GM18508 (cell line): ENCODE results near the gene EFNA5.

Experiments used
- ATAC-seq: cut with Tn5 transposase; IDR thresholded peaks from one replicate; pipeline ENCODE4 v1.9.1; 2021; ENCODE audit warnings: moderate number of reproducible peaks; ENCODE audit not compliant: insufficient read depth, unreplicated experiment

The EFNA5 gene

DNA sequence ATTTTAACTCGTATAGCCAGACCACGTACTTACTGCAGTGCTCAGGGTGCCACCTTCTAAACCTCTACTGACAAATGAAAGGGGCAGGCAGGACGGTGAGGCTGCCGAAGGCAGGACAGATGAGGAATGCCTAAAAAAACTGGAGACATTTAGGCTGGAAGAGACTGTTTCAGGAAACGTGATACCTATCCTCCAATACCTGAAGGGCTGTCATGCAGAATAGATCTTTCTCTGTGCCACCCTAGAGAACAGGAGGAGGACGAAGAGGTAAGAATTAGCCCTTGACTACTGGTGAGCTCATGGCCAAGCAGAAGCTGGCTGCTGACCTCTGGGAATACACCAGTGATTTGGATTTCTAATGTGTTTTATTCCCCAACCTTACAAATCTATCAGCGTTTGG lies 139.4 kb downstream of the EFNA5 start:
- no peak for ATAC-seq

DNA sequence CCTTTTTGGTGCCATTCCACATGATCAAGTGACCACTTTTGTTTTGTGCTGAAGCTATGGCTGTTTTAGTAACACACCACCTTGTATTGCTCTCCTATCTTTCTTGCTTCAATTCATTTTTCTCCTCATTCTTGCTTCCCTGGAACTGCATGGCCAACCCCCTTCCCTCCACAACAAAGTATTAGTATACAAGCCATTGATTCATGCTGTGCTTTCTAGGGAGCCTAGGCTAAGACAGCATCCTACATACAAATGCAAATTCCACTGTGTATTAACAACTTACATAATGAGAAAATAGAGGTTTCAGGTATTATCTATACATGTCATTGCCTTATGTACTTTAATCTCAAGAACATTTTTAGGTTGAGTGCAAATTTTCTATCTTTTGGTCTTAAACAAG lies 141.1 kb downstream of the EFNA5 start:
- no peak for ATAC-seq

DNA sequence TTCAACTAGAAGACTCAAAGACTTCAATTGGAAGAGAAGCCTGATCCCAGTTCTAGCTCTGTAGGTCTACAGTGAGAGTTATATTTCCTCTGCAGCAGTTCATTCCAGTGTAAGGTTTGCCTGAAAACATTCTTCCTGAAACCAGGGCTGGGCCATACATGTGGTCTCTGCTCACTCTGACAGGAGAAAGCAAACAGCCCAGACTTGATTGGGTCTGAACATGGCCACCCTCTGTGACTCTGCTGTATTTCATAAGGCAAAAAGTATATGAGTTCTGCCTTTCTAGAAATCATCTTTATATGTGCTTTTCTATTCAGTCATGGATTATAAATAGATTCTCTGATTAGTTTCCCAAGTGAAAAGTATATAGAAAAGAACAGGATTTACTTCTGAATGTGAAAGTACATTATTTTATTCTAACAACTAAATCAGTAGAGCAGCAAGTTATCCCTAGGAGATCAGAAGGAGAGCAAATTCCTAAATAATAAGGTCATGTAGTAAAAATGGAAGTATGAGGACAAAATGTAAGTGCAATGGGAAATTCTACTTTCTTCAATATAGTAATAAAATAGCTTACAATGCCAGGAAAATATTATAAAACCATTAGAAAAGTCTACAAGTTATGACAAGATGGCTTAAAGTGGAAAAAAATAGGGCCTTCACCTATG lies 144.3 kb downstream of the EFNA5 start:
- ATAC-seq = no peak

DNA sequence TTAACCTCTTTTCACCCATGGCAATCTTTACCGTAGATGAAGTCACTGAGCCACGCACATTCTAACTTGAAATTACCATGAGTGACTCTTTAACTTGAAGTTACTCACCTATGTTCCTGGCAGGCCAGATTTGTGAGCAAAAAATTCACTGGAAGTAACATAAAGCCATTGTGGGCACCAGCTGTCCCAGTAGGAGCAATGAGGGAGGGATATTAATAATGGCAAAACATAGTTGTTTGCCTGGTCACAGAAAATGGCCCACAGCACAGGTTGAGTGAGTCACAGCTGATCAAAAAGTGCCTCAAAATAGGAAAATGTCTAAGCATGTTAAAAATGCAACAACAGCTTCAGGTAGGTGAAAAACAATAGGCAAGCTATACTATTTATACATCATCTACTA lies 146.6 kb downstream of the EFNA5 start:
- no peak for ATAC-seq

DNA sequence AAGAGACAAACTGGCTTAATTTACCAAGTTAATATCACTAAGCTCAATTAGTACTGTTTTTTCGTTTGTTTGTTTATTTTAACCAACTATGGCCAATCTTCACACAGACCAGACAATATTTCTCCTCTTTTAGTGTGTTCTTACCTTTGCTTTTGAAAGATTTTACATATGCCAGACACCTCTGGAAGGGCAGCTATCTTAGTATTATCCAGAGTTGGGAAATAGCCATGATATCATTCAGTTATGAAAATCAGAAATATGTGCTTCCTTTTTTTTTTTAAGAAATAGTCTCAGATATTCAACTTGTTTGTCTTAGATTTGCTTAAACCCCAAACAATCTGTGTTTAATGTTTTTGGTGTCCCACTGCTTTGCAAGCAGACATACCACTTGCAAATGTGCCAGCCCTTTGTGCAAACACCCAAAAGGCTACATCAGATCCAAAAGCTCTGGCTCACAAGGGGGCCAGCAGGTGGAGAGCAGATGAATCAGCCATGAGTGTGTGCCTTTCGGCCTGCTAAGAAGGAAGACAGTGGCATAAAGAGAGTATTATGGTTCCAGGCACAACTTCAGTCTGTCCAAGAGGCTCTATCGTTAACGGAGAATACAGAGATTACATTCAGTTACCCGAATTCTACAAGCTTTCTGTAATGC lies 147.6 kb downstream of the EFNA5 start:
- no peak for ATAC-seq

DNA sequence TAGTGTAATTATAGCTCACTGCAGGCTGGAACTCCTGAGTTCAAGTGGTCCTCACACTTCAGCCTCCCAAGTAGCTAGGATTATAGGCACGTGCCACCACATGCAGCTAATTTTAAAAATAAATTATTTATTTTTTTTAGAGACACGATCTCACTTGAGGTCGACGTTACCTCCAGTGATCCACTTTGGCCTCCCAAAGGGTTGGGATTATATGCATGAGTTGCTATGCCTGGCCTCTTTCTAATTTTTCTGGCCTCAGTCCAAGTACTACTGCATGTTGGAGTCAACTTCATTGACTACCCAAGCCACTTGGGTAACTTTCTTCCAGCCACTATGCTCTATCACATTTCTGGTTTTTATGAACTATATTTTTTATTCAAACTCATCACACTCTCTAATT lies 148.3 kb downstream of the EFNA5 start:
- ATAC-seq = no peak

DNA sequence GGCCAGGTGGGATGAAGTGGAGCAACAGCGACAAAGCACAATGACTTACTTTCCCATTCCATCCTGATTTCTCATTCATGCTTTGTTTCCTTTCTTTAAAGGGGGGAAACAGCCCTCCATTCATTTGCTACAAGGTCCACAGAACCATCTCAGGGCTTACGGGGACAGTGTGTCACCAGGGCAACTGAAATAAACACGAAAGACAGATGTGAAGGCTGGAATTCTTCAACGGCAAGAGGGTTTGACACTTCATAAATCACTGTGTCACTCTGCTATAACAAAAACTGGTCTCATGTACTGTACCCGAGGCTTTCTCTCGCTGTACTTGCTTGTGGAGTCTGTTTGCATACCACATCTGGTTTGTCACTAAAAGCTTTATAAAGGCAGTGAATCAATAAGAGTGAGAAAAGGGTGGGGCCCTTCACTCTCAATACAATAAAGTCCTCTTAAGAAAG lies 150.8 kb downstream of the EFNA5 start:
- ATAC-seq = no peak

DNA sequence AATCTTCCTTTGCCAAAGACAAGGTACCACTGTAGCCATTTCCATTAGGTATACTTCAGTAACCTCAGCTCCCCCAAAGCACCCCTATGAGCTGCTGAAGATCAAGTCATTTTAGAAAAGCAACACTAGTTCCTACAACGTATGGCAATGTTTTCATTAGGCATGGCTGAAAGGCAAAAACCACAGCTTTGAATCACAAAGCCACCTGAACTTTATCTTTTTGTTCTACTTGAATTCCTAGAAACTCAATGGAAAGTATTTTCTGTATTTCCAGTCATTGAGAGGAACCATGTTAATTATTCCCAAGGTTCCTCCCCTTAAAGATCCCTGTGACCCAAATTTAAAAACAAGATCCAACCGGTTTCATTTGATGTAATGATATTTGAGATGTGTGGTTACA lies 152.1 kb downstream of the EFNA5 start:
- no peak for ATAC-seq

DNA sequence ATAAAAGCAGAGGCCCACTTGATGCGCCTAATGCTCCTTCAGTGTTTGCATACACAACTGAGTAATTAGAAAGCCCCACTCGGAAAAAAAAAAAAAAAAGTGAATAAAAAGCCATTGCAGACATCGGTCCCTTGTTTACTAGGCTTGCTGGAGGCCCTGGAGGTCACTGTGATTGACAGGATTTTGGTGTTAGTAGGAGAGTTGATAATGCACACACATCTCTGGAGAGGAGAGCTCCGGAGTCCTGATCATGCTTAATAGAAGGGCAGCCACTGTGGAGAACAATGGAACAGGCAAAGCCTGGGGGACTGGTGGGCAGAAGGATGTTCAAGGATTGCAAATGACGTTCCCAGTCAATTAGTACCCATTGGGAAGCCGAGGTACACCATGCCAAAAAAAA lies 152.5 kb downstream of the EFNA5 start:
- ATAC-seq = no peak

DNA sequence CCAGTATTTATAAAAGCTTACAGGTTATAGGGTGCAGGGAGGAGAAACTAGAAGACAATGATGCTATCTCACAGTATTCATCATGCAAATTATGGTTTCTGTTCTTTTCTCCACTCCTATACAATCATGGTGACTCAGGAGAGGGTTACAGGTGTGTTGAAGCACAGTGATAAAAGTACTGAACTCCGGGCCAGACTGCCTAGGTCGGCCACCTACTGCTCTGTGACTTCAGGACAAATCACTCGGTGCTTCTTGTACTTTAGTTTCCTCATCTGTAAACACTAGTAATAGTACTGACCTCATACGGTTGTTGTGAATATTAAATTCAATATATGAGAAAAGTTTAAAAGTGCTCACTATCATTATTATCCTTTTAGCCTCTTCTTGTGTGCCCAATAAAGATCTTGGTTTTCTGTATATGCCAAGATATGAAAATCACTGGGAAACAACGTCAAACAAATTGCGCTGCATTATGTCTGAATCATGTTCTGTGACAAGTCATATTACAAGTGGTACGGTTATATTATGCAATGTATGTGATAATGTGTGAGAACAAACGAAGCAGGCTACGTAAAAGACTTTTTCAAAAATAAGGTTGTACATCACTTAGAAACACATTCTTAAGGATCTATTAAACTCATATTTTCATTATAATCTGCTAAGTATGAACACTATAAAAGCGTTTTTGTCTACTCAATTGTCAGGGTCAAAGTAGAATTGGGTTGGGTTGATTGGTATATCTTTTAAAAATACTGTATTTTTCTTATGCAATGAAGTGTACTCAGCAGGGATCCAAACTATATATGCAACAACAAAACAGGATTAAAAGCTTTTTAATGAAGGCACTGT lies 153.3 kb downstream of the EFNA5 start:
- no peak for ATAC-seq

DNA sequence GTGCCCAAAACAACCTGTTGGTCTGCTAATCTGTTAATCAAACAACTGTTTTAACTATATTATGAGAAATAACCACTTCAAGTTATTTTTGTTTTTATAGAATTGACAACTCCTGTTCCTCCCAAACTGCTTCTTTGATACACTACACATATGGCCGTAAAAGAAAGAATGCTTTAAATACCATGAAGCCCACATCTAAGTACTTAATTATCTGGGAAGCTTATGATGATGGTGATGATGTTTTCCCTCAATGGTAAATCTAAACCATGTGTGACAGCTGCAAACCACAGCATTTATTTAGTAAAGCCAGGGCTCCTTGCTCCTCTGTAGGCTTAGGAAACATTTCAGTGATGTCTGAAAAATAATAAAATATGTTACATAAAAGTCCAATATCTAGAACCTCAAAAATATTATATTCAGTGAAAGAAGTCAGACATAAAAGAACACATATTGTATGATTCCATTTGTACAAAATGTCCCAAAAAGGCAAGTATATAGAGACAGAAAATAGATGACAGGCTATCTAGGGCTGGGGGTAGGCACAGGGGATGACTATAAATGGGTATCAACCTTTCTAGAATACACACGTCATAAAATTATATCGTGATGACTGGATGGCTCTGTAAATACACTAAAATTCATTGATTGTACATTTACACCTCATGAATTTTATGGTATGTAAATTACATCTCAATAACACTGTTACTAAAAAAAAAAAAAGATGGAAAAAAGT lies 154.1 kb downstream of the EFNA5 start:
- no peak for ATAC-seq

DNA sequence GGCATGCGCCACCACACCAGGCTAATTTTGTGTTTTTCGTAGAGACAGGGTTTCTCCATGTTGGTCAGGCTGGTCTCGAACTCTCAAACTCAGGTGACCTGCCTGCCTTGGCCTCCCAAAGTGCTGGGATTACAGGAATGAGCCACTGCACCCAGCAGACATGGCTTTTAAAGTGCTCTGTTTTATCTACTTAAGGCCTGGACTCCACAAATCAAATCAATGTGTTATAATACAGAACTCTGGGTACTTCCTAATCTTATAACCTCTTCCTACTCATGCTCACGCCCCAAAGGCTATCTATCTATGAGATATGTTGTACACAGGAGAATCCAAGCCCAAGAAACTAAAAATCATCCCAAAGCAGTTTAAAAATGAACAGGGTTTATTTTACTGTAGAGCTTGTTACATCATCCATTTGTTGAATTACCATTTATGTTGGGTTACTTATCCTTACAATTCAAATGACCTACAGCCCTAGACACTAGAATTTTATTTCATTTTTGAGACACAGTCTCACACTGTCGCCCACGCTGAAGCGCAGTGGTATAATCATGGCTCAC lies 155.1 kb downstream of the EFNA5 start:
- no peak for ATAC-seq

DNA sequence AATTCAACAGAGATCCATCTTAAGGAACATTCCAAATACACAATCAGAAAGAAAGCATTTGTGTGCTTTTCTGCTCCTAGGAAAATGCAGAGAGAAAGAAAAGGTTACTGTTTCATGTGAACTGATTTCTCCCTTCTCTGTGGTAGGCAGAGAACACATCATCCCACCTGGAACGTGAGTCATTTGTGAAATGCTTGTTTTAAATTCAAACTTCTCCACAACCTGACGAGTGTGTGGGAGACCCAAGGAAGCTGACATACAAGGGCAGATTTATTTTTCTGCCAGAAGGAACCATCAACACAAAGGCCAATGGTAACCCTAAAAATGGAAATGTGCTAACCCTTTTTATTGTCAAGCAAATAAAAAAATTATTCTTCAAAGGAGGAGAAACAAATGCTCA lies 156.4 kb downstream of the EFNA5 start:
- ATAC-seq = no peak

DNA sequence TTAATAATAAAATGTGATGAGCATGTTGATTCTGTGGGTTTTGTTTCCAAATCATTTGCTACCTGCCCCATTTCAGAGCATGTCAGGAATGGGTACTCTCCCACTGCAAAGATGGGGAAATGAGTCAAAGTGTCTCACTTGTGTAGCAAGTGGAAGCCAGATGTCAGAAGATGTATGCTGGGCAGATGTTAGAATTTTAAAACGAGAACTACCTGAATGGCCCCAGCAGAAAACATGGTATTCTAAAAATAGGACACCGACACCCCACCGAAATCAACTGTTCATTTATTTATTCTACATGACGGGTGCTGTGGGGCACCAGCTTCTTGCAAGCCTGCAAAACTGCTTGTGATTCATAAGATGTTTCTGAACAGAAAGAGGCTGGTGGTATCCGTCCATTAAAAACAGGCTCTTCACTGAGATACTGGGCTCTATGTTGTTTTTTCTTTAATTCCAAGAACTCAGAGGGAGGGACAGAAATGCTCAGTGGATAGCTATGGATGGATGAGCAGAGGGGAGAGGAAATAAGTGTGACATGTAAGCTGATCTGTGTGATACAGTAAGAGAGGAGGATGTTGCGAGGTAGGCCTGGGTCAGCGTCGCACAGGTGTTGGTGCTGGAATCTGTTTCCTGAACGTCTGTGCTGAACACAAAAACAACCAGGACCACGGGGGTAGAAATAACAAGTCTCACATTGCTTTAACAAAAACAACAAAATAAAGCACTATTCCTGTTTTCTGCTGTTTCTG lies 157.2 kb downstream of the EFNA5 start:
- no peak for ATAC-seq

DNA sequence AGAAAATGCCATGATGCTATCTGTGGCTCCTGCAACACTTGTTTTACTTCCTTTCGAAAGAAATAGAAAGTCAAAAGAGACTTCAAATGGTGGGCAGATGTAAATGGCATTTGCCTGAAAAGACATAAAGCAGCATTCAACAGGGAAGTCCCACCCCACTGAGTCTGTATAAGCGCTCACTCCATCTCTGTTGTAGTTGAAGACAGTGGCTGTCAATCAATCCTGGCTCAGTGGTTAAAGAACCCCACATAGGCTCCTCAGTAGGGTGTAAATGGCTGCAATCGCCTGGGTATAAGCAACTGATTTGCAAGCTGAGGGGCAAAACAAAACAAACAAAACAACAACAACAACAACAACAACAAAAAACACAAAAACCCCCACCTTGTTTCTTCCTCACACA lies 158.7 kb downstream of the EFNA5 start:
- ATAC-seq = no peak

DNA sequence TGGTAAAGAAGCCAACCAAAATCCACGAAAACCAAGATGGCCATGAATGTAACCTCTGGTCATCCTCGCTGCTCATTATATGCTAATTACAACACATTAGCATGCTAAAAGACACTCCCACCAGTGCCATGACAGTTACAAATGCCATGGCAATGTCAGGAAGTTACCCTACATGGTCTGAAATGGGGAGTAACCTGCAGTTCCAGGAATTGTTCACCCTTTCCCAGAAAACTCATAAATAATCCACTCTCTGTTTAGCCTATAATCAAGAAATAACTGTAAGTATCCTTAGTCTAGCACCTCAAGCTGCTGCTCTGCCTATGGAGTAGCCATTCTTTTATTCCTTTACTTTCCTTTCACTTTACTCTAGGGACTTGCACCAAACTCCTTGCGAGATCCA lies 160.6 kb downstream of the EFNA5 start:
- no peak for ATAC-seq

DNA sequence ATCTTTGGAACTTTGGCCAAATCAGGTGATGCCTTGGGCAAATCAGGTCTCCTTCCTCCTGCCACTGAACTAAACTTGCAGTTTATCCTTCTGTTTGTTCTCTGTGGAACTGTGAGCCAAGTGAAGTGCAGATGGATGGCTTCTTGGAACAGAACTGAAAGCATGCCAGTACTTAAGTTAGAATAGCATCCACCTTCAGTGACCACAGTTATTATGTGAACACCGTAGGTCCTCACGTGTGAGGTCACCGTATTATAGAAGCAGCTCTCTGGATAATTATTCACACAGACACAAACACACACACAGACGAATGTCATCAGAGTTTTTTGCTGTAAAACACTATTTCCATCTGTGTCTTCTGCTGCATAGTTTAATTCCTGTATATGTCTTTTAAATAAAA lies 162.6 kb downstream of the EFNA5 start:
- no peak for ATAC-seq

DNA sequence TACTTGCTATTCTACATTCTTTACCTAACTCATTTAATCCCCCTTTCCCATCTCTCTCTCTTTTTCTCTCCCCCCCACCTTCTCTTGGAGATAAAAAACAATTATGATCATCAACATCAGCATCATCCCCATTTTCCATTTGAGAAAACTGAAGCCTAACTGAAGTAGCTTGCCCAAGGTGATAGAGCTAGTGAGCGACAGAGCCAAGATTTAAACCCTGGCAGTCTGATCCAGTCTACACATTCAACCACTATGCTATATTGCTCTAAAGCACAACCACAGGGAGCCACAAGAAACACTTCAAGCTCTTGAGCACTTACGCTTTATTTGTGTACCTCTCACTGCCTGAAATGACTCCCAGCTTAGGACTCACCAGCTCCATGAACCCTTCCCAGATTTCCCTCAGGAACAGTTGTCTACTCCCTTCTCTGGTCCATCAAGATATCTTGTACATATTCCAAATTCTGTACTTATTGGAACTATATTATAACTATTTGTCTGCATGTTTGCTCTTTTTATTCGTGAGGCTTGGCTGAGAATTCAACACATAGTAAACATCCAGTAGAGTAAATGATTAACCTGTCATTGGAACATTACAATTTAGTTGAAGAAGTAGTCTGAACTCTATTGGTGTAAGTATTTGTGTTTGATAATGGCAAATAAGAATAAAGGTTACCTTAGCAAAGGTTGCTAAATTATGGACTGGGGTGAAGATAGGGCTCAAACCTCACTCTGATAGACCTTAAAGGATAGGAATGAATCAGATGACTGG lies 164.8 kb downstream of the EFNA5 start:
- no peak for ATAC-seq

DNA sequence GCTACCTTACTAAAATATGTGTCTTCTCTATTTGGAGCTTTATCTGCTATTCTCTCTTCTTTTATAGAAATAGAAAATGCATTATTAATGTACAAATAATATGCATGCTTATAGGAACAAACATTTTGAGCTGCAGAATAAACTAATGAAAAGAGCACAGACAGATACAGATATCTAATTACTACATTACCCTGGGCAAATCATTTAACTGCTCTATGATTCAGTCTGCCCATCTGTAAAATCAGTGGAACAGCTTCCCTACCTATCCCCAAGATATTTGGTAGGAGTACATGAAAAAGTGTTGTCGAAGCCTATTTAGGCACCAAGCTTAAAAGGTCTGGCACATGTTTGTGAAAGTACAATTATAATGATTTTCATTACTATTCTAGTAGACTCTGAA lies 166.3 kb downstream of the EFNA5 start:
- no peak for ATAC-seq
